Activated CD4-positive, alpha-beta T cell treated with anti-CD3 and anti-CD28 coated beads, Interleukin-10, Interleukin-2, amounts not matched to agents 100 ng/mL and 50 ng/mL, durations not matched to agents 16 hours and 8 hours (primary cell): Measurements from ENCODE around the gene RNF150.

ENCODE experiments used
- DNase-seq: peaks from one replicate; pipeline ENCODE4 v3.0.0-alpha.2; 2020

RNF150 gene

DNA sequence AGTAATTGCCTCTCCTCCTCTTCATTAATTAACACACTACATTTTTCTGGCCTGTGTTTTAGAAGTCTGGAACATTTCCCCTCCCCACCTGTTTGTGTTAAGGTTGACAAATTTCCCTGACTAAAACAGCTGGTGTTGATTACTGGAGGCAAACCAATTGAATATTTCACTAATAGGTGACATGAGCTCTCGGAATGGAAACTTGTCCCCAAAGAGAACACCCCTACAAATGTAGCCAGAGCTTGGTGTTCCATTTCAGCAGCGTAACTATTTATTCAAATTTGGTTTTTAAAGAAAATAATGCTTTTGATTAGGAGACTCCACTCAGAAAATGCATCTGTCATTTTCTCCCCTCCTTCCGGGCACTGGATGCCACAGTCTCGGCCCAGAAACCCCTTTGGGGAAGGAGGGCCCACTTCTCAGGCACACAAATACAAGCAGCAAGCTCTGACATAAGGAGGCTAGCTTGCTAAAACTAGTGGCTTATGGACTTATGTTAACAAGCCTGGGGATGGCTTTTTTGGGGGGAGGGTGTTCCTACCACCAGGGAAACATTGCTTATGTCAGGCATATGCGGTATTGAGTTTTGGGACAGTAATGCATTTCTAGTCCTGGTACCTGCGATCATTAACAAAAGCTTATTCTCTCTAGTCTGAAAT lies 2.2 kb downstream of the RNF150 start:
- no peak for DNase-seq

DNA sequence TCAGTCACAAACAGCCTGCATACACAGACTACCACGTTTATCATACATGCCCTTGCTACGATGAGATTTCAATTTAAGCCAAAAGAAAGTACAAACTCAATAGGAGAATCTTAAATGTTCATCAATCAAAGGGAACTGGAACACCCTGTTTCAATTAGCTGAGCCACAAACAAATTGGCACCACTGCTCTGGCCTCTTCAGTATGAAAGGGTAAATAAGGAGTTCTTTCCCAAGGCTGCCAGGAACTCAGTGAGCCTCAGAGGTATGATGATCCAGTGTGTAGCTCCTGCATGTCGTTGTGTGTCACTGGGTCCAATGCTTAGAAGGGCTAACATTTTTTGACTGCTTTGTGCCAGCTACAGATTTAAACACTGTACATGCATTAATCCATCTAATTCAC lies 5.4 kb downstream of the RNF150 start:
- DNase-seq: no peak

DNA sequence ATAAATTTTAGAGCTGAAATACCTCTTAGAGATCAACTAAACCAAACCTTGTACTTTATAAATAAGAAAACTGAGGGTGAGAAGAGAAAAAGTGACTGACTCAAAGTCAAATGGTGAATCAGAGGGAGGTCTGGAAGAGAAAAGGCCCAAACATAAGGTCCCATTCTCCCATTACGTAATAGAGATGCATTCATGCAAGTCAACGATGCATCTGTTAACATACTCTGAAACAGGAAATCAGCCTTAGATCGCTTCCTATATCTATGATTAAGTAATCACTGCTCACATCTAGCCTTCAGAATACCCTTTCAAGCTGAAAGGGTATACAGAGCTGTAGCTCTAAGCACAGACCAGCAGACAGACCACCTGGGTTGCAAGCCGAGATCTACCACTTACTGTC lies 6.5 kb downstream of the RNF150 start:
- no peak for DNase-seq

DNA sequence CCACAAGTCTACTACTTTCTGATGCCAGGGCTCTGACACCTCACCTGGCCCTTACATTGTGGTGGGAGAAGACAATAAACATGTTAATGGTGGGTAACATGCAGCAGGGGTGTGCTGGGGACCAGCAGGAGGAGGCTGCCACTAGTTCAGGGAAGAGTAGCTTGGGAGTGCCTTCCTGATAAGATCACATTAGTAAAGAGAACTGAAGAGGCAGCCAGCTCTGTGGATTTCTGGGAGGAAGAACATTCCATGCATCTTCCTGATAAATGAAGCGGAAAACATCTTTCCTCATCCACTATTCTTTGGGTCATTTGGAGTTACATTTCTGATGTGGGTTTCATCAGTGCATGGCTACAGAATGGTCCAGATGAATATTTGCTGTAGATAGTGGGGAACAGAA lies 9.0 kb downstream of the RNF150 start:
- no peak for DNase-seq

DNA sequence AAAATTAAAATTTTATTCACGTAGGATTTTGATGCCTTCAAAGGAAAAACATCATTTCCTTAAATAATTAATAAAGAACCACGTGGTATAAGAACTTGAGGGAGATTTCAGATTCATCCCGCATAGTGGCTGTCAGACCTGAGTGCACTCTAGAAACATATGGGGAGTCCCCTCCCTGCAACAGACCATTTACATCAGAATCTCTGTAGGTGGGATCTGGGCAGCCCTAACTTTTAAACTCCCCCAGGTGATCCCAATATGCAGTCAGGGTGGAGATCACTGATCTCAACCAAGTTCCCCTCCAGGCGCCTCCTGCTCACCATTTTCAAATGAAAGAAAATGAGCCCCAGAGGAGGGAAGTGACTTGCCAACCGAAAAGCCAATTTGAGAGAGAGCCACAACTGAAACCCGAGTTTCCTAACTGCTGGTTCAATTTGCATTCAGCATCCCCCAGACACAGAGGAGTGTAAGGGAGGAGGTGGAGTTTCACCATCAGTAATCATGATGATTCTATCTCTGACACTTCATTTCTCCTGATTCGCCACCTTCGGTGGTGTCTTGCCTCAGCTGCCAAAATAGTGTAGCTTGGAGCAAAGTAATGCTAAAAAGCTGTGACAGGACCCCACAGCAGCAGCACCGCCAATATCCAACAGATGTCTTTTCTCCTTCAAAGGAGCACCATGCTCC lies 11.4 kb downstream of the RNF150 start:
- DNase-seq: no peak

DNA sequence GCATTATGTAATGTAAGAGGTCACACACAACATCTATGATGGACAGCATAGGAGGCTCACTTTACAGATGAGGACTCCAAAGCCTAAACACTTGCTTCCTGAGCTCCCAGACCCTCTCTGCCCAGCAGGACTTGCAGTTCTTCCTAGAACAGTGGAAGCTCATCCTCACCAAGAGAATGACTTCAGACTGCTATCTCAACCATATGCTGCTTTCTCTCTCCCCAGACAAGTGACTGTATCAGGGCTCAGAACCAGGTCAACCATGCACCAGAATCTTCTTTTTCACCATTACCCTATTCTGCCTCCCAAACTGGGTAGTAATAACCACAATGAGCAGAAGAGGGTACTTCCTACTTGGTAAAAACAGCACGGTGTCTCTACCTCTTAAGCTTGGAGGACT lies 12.2 kb downstream of the RNF150 start:
- no peak for DNase-seq

DNA sequence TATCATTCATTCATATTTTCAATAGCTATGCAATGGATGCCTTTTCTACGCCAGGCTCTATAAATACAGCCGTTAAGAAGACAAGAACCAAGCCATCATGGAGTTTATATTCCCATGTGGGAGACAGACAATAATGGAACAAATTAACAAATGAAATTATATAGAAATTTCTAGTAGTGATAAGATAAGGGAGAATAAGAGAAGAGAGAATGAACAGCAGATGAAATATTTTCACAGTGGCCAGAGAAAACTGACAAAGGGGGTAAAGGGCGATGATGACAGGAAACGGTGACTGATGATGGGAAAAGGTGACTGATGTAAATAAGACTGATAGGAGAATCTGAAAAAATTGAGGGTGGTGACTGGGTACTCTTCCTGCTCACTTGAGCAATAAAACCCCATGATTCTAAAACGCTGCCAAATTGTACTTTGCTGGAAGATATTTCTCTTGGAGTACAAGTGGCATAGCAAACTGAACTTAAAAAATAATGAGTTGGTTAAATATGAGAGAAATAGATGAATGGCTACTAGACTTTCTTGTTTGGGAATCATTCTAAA lies 13.2 kb downstream of the RNF150 start:
- DNase-seq: no peak

DNA sequence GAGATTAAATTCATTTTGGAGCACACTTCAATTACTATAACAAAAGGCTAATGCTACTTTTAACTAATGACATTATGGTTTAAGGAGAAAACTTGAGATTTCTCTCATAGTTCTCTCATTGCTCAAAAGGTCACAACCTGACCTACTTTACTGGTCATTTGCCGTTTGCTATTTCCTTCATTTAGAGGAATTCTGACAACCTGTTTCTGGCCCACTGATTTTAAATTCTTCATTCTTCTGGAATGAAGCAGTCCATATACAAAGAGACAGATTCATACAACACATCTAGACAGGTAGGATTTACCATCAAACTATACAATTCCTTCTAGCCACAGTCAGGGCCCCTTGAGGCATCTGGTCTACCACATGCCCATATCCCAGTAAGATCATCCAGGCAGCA lies 14.2 kb downstream of the RNF150 start:
- no peak for DNase-seq

DNA sequence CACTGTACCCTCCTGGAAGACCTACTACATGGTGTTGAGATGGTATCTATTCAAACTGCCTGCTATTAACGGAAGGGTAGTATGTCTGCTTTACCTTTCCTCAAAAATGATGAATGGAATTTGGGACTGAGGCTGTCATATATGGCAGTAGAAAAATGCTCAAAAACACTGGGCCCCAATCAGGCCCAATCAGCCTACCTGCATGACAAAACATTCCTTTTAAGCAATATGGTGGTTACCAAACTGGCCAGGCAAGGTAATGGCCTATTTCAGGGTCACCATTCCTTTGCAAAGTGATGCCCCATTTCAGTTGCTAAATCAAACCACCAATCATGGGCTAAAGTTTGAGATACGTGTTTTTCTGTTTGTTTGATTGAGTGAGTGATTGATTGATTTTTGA lies 14.9 kb downstream of the RNF150 start:
- no peak for DNase-seq

DNA sequence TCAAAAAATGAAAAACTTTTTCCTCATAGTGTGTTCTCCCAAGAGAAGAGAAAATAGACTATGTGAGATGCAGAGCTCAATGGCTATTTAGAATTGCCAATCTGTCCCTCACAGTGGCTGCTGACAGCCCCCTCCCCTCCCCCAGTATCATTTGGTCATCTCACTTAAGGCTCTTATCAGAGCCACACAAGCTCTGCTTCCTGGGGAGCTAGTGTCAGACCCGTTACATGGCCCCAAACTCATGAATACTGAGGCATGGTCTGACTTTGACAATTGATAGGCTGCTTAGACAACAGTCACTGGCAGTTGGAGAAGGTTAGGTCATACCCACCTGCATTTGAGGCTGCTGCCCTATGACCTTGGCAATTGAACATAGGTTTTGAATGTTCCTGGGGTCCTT lies 15.3 kb downstream of the RNF150 start:
- DNase-seq: no peak

DNA sequence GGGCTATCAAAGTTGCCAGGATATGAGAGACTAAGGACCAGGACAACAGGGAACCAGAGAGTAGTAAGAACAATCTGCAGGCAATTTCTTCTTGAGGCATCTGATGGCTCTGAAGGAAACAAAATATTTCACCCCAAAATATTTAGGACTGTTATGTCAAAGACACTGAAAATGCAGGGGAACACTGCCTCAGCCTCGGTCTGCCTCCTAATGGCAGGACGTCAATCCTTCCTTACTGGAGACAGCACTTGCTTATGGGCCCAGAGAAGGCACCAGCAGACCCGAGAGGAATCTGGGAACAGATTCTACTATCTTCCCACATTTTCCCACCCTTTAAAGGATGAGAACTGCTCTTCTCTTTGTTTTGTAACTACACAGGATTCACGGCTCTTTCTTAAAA lies 23.3 kb downstream of the RNF150 start:
- no peak for DNase-seq

DNA sequence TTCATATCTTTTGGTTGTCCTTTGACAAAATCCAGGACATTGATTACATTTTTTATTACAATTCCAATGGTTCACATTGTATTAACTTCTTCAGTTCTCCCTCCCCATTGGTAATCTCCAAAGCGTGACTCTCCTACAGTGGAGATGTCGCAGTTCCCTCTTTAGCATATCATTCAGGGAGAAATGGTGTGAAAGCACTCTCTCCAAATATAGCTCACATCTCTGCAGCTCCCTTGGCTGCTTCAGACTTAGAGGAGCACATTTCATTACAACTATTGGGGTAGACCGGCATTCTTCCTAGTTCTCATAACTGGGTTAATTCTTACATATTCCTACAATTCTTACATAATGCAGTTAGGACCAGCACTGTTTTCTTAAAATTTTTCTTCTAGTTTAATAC lies 25.3 kb downstream of the RNF150 start:
- no peak for DNase-seq

DNA sequence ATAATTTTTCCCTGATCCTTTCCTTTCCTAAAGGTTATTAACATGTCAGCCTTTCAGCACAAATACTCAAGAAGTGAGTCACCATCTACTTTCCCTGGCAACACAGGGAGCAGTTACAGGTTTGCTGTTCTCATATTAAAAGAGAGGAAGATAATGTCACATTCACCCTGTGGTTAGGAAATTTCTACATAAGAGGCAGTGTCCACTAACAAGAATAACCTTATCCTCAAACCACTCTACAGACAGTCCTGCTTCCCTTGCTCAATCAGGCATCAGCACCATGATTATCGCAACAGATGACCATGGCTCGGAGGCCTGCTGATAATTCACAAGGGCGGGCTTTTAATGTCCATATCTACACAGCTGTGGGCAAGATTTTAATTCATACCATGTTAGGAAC lies 30.9 kb downstream of the RNF150 start:
- DNase-seq: no peak

DNA sequence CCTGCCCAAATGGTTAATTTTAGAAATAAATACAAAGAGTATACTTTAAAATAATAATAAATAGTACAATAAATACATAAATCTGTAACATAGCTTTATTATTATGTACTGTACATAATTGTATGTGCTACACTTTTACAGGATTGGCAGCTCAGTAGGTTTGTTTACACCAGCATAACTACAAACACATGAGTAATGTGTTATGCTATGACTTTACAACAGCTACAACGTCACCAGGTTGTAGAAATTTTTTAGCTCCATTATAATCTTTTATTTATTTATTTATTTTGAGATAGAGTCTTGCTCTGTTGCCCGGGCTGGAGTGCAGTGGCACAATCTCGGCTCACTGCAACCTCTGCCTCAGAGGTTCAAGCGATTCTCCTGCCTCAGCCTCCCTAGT lies 31.8 kb downstream of the RNF150 start:
- DNase-seq: no peak

DNA sequence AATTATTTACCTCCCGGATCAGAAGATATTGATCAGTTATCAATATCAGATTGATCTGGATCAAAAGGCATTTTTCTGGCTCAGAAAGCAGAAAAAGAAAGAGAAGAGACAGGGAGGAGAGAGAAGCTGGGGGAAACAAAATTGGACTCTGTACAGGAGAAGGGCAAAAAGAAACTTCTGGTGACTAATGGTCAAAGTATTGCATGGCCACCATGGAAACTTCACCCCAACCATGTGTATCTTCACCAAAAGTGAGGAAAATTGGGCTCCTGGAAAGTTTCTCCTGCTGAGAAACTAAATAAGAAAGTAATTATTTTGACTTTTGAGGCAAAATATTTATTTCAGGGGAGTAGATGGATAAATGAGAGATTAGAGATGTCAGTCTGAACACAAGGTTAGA lies 33.9 kb downstream of the RNF150 start:
- DNase-seq: no peak

DNA sequence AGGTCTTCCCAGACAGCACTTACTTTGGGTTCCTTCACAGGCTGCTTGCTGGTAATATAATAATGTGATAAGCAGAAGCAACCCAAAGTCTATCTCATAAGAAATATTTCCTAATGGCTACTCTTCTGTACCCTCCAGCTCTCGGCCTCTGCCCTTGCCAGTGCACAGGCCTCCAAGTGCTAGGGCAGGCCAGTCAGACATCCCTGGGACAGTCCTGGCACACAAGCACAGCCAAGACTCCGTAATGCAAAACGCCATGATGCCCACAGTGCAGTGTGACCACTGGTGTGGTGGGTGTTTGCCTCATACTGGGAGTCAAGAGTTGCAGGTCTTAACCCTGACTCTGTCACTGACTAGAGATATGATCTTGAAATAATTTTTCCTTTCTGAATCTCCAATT lies 35.1 kb downstream of the RNF150 start:
- no peak for DNase-seq

DNA sequence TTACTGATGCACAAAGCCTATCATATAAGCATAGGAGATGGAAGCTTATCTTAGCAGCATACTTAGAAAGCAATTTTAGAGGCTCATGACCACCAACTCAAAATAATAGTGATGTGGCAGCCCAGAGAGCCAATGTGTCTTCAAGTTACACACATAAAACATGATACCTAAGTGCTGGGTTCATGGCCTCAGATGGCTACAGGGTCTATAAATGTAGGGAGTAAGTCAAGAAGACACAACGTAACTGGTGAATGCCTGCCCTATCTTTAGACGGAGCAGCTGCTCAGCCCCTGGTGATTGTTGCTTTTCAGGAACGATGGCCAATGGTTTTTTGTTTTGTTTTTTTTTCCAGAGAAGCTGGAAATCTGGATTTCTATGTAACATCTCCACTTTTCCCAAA lies 42.8 kb downstream of the RNF150 start:
- DNase-seq: no peak

DNA sequence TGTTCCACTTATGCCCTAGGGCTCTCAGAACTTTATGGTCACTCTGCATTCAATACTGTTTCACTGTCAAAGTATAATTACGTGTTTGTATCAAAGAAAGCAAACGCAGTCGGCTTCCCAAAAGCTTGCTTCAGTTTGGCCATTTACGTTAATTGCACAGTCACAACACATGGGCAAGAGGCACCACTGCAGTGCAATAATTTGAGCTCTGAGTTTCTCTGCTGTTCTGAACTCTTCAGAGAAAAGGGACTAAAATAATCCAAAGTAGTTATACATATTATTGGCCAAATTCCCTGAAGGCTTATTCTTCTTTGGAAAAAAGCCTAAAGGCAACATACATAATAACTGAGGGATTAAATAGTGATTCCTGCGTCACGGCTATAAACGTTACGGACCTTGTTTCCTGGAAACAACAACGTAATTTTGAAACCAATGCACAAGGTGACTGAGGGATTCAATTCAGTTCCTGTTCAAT lies 51.3 kb downstream of the RNF150 start:
- DNase-seq: no peak

DNA sequence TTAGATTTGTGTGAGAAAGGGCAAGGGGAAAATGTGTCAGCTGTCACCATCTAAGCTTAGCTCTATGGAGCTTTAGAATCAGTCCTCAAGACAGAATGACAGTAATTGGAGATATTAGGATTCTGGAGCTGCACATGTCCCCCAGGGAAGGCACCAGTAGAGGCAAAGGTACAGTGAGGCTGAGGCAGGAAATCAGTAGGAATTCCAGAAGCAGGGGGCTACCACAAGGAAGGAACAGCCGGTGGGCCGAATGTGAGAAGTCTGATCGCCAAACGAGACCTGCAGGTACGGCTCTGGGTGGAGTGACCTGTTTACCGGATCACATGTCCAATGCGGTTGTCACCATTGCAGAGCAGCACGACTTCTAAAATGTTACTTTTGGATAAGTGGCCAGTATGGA lies 52.6 kb downstream of the RNF150 start:
- DNase-seq: no peak

DNA sequence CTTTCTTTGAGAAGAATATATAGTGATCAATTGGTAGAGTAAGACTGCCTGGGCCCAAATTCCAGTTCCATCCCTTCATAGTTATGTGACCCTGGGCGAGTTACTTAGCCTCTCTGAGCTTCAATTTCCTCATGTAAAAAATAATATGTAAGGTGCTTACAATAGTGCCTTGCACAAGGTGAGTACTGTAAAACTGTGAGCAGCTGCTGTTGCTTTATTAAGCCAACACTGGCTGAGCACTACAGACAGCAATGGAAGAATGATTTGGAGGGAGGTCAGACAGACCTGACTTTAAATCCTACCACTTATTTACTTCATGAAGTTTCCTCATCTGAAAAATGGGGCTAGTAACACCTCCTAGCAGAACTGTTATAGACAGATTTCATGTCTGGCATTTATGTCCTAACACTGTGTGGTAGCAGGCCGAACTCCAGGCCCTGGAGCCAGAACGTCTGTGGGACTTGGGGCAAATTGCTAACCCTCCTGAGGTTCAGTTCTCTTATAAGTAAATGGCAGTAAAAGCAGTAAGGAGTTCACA lies 53.8 kb downstream of the RNF150 start:
- DNase-seq: no peak

DNA sequence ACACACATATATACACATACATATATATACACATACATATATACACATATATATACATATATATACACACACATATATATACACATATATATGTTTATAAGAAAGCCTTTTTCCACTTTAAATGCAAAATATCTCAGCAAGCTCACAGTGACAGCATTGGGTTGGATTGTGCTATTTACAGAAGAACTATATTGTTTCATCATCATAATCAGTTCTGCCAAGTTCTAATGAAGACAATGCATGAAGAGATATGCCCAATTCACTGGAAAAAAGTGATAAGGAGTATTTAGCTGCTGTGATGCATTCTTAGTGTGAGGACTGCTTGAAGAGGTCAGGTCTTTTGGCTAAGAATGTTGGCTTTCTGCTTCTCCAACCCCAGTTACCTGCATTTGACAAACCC lies 54.4 kb downstream of the RNF150 start:
- DNase-seq: no peak

DNA sequence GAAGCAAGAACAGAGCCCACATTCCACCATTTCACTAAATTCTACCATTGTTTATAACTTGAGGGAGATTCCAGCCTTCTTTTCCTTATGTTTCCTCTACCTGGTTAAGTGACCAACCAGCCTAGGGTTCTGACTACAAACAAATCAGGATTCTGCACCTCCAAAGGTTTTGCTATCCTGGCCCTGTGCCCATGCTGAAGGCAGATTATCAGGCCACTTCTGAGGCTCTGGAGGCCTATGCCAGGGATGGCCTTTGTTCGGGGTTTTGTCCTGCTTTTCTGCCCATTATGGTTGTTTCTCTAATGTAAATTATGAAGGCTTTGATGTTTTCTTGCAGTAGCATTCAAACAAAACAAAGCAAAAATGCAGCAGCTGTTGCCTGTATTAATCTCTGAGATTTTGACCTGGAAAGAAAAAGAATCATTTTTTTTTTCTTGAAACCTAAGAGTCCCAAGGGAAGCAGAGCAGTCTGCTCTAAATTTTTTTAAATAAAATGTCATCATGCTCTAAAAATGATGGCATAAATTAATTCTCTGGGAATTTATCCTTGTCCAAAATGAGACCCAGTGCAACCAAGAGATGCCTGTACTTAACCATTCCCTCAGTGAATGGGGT lies 55.6 kb downstream of the RNF150 start:
- DNase-seq: no peak

DNA sequence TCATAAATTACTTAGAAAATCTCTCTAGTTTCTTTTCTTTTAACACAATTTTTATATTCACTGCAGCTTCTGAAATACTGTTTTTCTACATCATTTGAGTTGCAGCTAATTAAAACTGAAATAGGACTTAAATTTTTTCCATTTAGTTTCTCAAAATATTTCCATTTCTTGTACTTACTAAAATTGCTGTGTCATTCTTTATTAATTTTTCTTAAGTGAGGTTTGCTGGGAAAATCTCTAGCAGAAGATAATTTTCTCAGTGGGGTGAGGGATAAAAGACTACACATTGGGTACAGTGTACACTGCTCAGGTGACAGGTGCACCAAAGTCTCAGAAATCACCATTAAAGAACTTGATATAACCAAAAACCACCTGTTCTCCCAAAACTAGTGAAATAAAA lies 57.7 kb downstream of the RNF150 start:
- no peak for DNase-seq
